ENCODE measurements around the gene KLHL22. TPM values are rescaled to one million over a fixed set of nuclear protein-coding genes. Genes with fewer than 3 reads are reported as not detected.

The KLHL22 gene
- total and polyA plus RNA-seq, 4 donors, result 12.1 to 28.3 (median 18.8) TPM

DNA sequence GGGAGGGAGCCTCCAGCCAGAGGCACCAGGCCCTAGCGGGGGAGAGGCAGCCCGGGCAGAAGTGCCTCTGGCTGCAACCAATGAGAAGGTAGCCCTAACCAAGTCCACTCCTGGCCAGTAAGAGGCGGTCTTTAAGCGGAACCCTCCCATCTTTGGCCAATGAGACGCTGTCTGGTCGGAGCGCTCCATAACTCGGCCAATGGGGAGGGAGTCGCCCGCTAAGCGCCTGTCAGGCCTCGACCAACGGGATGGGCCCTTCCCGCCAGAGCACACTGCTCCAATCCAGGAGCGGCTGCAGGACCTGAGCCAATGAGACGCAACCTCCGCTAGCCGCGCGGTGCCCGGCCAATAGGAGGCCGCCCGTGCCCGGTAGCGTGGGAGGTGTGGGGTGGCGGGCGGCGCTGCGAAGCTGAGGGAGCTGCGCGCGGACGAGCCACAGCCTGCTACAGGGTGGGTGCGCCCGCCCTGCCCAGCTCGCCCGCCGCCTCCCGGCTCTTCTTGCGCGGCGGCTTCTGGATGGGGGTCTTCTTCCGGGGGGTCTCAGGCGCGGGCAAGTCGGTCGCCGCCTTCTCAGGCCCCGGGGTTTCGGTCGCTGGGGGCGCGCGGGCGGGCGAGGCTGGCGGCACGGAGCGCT is 70.5 kb downstream of the KLHL22 start:
- TF ChIP-seq, protein P1, sequence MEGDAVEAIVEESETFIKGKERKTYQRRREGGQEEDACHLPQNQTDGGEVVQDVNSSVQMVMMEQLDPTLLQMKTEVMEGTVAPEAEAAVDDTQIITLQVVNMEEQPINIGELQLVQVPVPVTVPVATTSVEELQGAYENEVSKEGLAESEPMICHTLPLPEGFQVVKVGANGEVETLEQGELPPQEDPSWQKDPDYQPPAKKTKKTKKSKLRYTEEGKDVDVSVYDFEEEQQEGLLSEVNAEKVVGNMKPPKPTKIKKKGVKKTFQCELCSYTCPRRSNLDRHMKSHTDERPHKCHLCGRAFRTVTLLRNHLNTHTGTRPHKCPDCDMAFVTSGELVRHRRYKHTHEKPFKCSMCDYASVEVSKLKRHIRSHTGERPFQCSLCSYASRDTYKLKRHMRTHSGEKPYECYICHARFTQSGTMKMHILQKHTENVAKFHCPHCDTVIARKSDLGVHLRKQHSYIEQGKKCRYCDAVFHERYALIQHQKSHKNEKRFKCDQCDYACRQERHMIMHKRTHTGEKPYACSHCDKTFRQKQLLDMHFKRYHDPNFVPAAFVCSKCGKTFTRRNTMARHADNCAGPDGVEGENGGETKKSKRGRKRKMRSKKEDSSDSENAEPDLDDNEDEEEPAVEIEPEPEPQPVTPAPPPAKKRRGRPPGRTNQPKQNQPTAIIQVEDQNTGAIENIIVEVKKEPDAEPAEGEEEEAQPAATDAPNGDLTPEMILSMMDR (IDR thresholded peaks at IDR 0.05; ENCODE audit: control extremely low read depth, extremely low read depth), result no peak
- Histone ChIP-seq H3K36me3 (ENCODE audit: control insufficient read depth in 4 of 4, insufficient read depth in 4 of 4, low read length in 4 of 4) (peaks cover 0 to 12% (median 9%) of the 10 kb centered on the region in 4 donors), H3K4me3 (no peak overlapping the region), H3K9ac (ENCODE audit: insufficient read depth in 1 of 2, low read length in 2 of 2) (no peak overlapping the region), H3K4me1 (ENCODE audit: control insufficient read depth in 5 of 5, insufficient read depth in 5 of 5, low read length in 5 of 5) (peaks cover 0 to 39% (median 7%) of the 10 kb centered on the region in 5 donors), H3K27me3 (ENCODE audit: control insufficient read depth in 3 of 3, insufficient read depth in 3 of 3, low read length in 2 of 3) (peaks cover 0 to 14% (median 0%) of the 10 kb centered on the region in 3 donors), H3K27ac (ENCODE audit: low read depth in 1 of 2, low read length in 1 of 2) (no peak overlapping the region), H3K9me3 (ENCODE audit: control insufficient read depth in 4 of 4, insufficient read depth in 3 of 4, low read length in 3 of 4) (no peaks in the 10 kb centered on the region)
- 61 to 69% methylated on average over 26 to 59 of the region's 59 CpGs for WGBS, 2 donors
- DNase-seq (peak in 2 of 3 donors; percentile 64 to 66), ATAC-seq (ENCODE audit: insufficient read depth, low FRiP score) (no peak)

DNA sequence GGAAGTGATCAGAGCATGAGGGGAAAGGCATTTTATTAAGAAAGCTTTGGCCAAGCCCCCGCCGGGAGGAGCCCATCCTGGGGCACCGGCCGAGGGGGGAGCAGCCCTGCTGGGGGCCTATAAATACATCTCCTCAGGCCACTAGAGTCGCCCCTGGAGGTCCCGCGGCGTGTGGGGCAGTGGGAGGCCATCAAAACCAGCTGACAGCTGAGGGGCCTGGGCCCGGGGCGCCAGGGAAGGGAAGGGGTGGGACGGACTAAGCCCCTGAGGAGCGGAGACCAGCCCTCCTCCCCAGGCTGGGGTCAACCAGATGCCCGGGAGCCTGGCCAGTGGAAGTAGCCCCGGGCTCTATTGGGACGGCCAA is 71.0 kb downstream of the KLHL22 start:
- Histone ChIP-seq H3K36me3 (ENCODE audit: control insufficient read depth in 4 of 4, insufficient read depth in 4 of 4, low read length in 4 of 4) (peaks cover 0 to 12% (median 9%) of the 10 kb centered on the region in 4 donors), H3K9me3 (ENCODE audit: control insufficient read depth in 4 of 4, insufficient read depth in 3 of 4, low read length in 3 of 4) (no peaks in the 10 kb centered on the region), H3K4me1 (ENCODE audit: control insufficient read depth in 5 of 5, insufficient read depth in 5 of 5, low read length in 5 of 5) (peaks cover 0 to 35% (median 6%) of the 10 kb centered on the region in 5 donors), H3K27ac (ENCODE audit: low read depth in 1 of 2, low read length in 1 of 2) (no peak overlapping the region), H3K4me3 (no peak overlapping the region), H3K9ac (ENCODE audit: insufficient read depth in 1 of 2, low read length in 2 of 2) (no peak overlapping the region), H3K27me3 (ENCODE audit: control insufficient read depth in 3 of 3, insufficient read depth in 3 of 3, low read length in 2 of 3) (peaks cover 0 to 9% (median 0%) of the 10 kb centered on the region in 3 donors)
- no peak for ATAC-seq (ENCODE audit: insufficient read depth, low FRiP score)
- WGBS, 2 donors, result 80 to 81% methylated on average over 15 of the region's 15 CpGs
- TF ChIP-seq, protein P1 (IDR thresholded peaks at IDR 0.05; ENCODE audit: control extremely low read depth, extremely low read depth), result no peak
- peak in 2 of 3 donors; percentile 57 to 65 for DNase-seq

DNA sequence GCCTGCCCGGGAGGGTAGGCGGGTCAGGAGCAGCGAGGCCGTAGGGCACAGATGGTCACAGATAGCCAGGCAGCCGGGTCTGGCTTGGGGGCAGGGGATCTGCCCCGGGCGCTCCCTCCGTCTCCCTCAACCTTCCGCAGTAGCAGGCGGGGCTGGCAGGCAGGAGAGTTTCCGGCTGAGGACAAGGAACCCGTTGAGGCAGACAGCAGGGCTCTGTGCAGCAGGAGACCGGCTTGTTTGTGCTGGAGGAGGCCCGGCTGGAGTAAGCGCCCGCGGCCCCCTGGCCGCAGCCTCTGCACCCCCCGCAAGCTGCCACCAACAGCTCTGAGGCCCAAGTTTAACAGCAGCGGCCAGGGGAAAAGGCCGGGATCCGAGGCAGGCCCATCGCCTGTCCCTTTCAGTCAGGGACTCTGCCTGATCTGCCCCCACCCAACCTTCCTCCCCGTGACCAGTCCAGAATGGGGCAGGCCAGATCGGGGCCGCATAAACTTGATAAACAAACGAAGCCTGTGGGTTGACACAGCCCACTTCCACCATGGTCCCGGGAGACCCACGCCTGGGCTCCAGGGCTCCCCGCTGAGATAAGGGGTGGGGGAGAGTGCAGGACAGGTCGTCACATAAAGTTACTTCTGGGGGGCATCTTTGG is 71.6 kb downstream of the KLHL22 start:
- peaks cover 0 to 35% (median 6%) of the 10 kb centered on the region in 5 donors for H3K4me1 ChIP-seq (ENCODE audit: control insufficient read depth in 5 of 5, insufficient read depth in 5 of 5, low read length in 5 of 5)
- TF ChIP-seq, protein P1 (IDR thresholded peaks at IDR 0.05; ENCODE audit: control extremely low read depth, extremely low read depth), result no peak
- no peak overlapping the region for H3K9ac ChIP-seq (ENCODE audit: insufficient read depth in 1 of 2, low read length in 2 of 2)
- 63 to 80% methylated on average over 29 to 31 of the region's 31 CpGs for WGBS, 2 donors
- H3K27me3 ChIP-seq (ENCODE audit: control insufficient read depth in 3 of 3, insufficient read depth in 3 of 3, low read length in 2 of 3), result peaks cover 0 to 8% (median 0%) of the 10 kb centered on the region in 3 donors
- H3K9me3 ChIP-seq (ENCODE audit: control insufficient read depth in 4 of 4, insufficient read depth in 3 of 4, low read length in 3 of 4), result no peaks in the 10 kb centered on the region
- no peak overlapping the region for H3K4me3 ChIP-seq
- H3K27ac ChIP-seq (ENCODE audit: low read depth in 1 of 2, low read length in 1 of 2), result peak overlapping the region in 1 of 2 donors; percentile 21
- ATAC-seq (ENCODE audit: insufficient read depth, low FRiP score) (no peak), DNase-seq (peak in 2 of 3 donors; percentile 65 to 81)
- peaks cover 0 to 12% (median 9%) of the 10 kb centered on the region in 4 donors for H3K36me3 ChIP-seq (ENCODE audit: control insufficient read depth in 4 of 4, insufficient read depth in 4 of 4, low read length in 4 of 4)

Measured in lung (tissue), 12 donors.